Neural crest cell (in vitro differentiated cells): ENCODE data around the gene WDR72. TPM values are rescaled to one million over a fixed set of nuclear protein-coding genes. Genes with fewer than 3 reads are reported as not detected.

Source experiments
- DNase-seq: peaks from one replicate; pipeline ENCODE4 v3.0.0; 2021; ENCODE audit warnings: low read depth, mixed read lengths, low spot score
- H3K27ac Mint-ChIP-seq: one replicate; pipeline ENCODE4 v1.8.0; 2021; ENCODE audit warnings: mild to moderate bottlenecking, mixed read lengths; ENCODE audit not compliant: unreplicated experiment
- H3K27me3 Mint-ChIP-seq: 2 replicates; pipeline ENCODE4 v1.8.0; 2021; ENCODE audit warnings: low read depth, mild to moderate bottlenecking, mixed read lengths
- H3K36me3 Mint-ChIP-seq: 2 replicates; pipeline ENCODE4 v1.8.0; 2021; ENCODE audit warnings: low read depth, mild to moderate bottlenecking, mixed read lengths
- H3K4me1 Mint-ChIP-seq: 2 replicates; pipeline ENCODE4 v1.8.0; 2021; ENCODE audit warnings: mixed read lengths
- H3K4me3 Mint-ChIP-seq: one replicate; pipeline ENCODE4 v1.8.0; 2021; ENCODE audit warnings: mild to moderate bottlenecking, mixed read lengths
- H3K9me3 Mint-ChIP-seq: 2 replicates; pipeline ENCODE4 v1.8.0; 2021; ENCODE audit warnings: mixed read lengths
- total RNA-seq: library from RNA; stranded (reverse); gene quantifications from 2 replicates; pipeline ENCODE4 v1.2.1, GENCODE V29; 2021
- TF ChIP-seq, protein P1 (sequence below): fragments of 200-600 bp; sonication (generic); conservative IDR thresholded peaks from 2 replicates; pipeline ENCODE4 v1.5.0; 2021; ENCODE audit warnings: antibody characterized with exemption, mild to moderate bottlenecking

The WDR72 gene
- total RNA-seq, 1 donor from 2014 or later = 1.7 TPM

GRCh38 chr15:53739187-53739586, 20.3 kb downstream of the WDR72 start:
- Mint-ChIP-seq H3K36me3 (no peaks in the 10 kb centered on the region), H3K27ac (no peak overlapping the region), H3K9me3 (no peaks in the 10 kb centered on the region), H3K4me3 (no peak overlapping the region), H3K4me1 (no peaks in the 10 kb centered on the region), H3K27me3 (no peaks in the 10 kb centered on the region)
- no peak for DNase-seq
- TF ChIP-seq, protein P1, sequence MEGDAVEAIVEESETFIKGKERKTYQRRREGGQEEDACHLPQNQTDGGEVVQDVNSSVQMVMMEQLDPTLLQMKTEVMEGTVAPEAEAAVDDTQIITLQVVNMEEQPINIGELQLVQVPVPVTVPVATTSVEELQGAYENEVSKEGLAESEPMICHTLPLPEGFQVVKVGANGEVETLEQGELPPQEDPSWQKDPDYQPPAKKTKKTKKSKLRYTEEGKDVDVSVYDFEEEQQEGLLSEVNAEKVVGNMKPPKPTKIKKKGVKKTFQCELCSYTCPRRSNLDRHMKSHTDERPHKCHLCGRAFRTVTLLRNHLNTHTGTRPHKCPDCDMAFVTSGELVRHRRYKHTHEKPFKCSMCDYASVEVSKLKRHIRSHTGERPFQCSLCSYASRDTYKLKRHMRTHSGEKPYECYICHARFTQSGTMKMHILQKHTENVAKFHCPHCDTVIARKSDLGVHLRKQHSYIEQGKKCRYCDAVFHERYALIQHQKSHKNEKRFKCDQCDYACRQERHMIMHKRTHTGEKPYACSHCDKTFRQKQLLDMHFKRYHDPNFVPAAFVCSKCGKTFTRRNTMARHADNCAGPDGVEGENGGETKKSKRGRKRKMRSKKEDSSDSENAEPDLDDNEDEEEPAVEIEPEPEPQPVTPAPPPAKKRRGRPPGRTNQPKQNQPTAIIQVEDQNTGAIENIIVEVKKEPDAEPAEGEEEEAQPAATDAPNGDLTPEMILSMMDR = no peak

GRCh38 chr15:53721334-53722087, 38.0 kb downstream of the WDR72 start:
- peaks cover 5% of the 10 kb centered on the region for H3K4me1 Mint-ChIP-seq
- peaks cover 3% of the 10 kb centered on the region for H3K9me3 Mint-ChIP-seq
- no peak for DNase-seq
- TF ChIP-seq, protein P1 = no peak
- H3K36me3 Mint-ChIP-seq = no peaks in the 10 kb centered on the region
- no peak overlapping the region for H3K4me3 Mint-ChIP-seq
- H3K27ac Mint-ChIP-seq = no peak overlapping the region
- H3K27me3 Mint-ChIP-seq = no peaks in the 10 kb centered on the region

GRCh38 chr15:53716909-53717876, 42.3 kb downstream of the WDR72 start:
- H3K4me1 Mint-ChIP-seq = peaks cover 16% of the 10 kb centered on the region
- no peak for DNase-seq
- H3K9me3 Mint-ChIP-seq = no peaks in the 10 kb centered on the region
- TF ChIP-seq, protein P1 = peak; percentile 63
- no peak overlapping the region for H3K4me3 Mint-ChIP-seq
- H3K27me3 Mint-ChIP-seq = no peaks in the 10 kb centered on the region
- no peaks in the 10 kb centered on the region for H3K36me3 Mint-ChIP-seq
- H3K27ac Mint-ChIP-seq = no peak overlapping the region

DNA sequence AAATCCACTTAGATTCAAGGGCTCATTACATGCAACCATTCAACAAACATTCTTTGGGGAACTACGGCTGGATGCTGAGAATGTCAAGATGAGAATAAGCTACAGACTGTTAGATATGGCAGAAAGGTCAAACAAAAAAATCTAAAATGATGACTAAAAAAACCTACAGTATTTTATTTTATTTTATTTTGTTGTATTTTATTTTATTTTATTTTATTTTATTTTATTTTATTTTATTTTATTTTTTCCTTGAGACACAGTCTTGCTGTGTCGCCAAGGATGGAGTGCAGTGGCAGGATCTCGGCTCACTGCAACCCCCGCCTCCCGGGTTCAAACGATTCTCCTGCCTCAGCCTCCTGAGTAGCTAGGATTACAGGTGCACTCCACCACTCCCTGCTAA, 46.2 kb downstream of the WDR72 start:
- no peaks in the 10 kb centered on the region for H3K27me3 Mint-ChIP-seq
- peaks cover 35% of the 10 kb centered on the region for H3K4me1 Mint-ChIP-seq
- DNase-seq = no peak
- no peaks in the 10 kb centered on the region for H3K9me3 Mint-ChIP-seq
- no peaks in the 10 kb centered on the region for H3K36me3 Mint-ChIP-seq
- TF ChIP-seq, protein P1 = no peak
- no peak overlapping the region for H3K4me3 Mint-ChIP-seq
- no peak overlapping the region for H3K27ac Mint-ChIP-seq

- Mint-ChIP-seq H3K27ac (no peak overlapping the region), H3K9me3 (no peaks in the 10 kb centered on the region), H3K36me3 (no peaks in the 10 kb centered on the region), H3K4me1 (peaks cover 25% of the 10 kb centered on the region), H3K27me3 (no peaks in the 10 kb centered on the region), H3K4me3 (no peak overlapping the region)
- no peak for DNase-seq
- TF ChIP-seq, protein P1 = no peak
Observed at GRCh38 chr15:53710906-53711305, 48.6 kb downstream of the WDR72 start.
